ENCODE results near the gene DAP.

The DAP gene

DNA sequence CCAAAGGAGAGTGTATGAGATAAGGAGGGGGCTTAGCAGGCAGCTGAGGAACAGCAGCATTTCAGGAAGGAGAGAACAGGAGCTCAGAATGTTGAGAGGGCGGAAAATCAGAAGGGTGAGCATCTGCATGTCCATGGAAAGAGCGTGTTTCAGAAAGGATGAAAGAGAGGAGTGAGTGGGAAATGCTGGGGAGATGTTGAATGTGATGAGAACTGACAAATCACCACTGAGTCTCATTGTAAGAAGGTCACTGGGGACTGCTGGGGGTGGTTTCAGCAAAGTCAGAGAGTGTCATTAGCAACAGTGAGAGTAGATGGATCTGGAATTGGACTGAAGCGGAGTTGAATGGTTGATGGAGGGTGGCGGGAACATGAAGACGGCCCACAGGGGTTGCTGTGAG is 131.4 kb downstream of the DAP start:
- H3K4me1 ChIP-seq (ENCODE audit: control insufficient read depth, insufficient read depth, low read length) = peaks cover 3% of the 10 kb centered on the region
- no peaks in the 10 kb centered on the region for H3K27me3 ChIP-seq (ENCODE audit: control insufficient read depth, insufficient read depth, low read length)
- no peaks in the 10 kb centered on the region for H3K36me3 ChIP-seq (ENCODE audit: control insufficient read depth, insufficient read depth, low read length)
- H3K27ac ChIP-seq (ENCODE audit: low read depth, low read length) = no peak overlapping the region
- H3K9ac ChIP-seq (ENCODE audit: low read length) = no peak overlapping the region
- no peak overlapping the region for H3K4me3 ChIP-seq (ENCODE audit: low read length)
